NCI-H510A treated with DMSO at 0.1 percent for 48 hours (cell line): ENCODE measurements around the gene PGLYRP2.
A peak's percentile ranks its signal among the peaks of the same experiment; 100 is the strongest.

Experiments used
- DNase-seq: peaks from one replicate; lab custom pipeline; 2025; lab: John Stamatoyannopoulos, UW

PGLYRP2 gene

DNA sequence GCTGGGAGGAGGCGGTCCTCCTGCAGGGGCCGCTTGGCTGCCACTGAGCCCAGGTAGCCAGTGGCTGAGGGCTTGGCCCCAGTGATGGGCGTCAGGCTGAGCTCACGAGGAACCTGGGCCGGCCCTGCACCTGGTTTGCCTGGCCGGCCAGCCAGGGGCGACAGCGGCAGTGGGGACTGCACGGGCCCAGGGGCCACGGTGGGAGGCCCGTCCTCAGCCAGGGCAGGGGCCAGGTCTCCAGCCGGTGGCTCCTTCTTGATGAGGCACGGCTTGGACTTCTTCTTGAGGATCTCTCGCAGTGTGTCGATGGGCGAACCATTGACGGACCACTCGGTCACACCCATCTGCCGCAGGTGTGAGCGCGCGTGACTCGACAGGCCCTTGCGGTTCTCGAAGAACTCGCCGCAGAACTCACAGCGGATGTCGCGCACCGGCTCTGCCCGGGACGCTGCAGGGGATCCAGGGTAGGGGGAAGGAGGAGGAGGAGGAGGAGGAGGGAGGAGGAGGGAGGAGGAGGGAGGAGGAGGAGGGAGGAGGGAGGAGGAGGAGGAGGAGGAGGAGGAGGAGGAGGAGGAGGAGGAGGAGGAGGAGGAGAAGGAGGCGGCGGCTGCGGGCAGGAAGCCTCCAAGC lies 53.9 kb downstream of the PGLYRP2 start:
- no peak for DNase-seq

DNA sequence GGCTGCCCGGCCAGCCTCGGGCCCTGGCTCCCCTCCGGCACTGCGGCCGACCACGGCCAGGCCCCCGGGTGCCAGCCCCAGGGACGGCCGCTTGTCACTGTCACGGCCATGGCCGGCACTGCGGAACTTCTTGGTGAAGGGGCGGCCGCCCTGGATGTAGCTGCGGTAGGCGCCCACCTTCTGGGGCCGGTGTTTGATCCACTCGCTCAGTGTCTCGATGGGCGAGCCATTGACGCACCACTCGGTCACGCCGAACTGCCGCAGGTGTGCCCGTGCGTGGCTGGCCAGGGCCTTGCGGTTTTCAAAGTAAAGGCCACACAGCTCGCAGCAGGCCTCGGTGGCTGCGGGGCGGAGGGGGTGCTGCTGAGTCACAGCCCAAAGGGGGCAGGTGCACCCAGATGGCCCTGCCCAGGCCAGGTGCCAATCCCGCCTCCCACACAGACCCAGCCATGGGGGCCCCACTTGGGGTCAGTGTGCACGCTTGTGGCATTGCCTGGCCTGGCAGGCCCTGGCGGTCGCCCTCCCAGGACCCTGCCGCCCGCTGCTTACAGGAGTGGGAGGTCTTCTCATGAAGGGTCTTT lies 54.5 kb downstream of the PGLYRP2 start:
- DNase-seq = no peak

DNA sequence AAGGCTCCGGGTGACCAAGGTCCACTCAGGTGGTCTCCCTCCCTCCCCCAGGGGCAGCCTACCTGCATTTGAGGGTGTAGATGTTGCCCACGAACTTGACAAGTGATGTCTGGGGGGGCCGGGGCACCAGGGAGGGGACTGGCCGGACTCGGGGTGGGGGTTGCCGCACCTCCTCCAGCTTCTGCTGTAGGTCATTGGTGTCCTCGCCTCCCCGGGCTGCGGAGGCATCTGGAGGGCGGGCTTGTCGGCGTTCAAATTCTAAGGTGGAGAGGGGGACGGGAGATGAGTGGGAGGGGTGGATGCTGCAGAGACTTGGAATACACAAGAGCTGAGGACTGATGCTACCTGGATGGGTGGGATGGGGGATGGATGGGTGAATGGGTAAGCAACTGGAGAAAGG lies 55.2 kb downstream of the PGLYRP2 start:
- DNase-seq = no peak

DNA sequence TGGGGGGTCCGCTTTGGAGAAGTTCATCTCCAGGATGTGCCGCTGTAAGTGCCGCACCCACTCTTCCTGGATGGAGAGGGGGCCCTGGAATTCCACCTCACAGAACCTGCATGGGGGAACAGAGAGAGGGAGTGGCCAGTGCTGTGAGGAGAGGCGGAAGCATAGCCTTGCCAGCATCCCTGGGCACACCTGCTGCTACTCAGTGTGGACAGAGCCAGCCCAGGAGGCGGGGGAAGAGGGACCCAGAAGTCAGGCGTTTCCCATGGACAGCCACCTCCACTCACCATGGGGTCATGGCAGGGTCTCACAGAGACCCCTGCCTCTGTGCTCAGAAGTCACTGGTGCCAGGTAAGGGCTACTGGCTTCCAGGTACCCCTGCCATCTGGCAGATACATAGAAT lies 56.2 kb downstream of the PGLYRP2 start:
- DNase-seq = no peak

DNA sequence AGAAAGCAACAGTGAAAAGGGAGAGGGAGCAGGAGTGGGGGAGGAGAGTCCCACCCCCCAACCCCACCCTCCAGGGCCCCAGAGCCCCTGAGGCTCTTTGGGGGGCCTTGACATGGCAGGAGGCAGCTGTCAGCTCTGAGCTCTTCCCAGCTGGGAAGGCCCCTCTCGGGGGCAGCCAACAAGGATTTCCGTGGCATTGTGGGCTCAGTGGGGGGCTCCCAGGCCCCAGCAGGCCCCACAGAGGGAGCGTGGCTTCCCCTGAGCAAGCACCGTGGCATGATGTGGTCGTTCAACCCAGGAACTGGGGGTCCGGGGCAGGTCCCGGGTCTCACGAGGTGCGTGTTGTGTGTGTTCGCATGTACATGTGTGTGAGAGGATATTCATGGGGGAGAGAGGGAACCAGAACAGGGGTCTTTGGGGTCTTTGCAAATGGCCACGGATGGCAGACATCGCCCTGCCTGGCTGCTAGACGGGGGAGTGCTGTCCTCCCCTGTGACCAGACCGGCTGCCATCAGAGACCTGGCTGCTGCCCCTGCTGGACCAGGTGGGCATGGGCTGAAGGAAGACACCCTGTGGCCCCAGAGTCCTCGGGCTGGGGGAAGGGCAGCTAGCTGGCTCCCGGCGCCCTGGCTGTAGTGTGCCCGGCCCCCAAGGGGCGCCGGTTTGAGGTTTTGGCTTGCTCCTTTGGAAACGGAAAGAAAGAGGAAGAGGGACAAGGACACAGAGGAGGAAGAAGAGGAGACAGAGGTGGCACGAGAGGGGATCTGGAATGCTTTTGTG lies 56.8 kb downstream of the PGLYRP2 start:
- DNase-seq = no peak

DNA sequence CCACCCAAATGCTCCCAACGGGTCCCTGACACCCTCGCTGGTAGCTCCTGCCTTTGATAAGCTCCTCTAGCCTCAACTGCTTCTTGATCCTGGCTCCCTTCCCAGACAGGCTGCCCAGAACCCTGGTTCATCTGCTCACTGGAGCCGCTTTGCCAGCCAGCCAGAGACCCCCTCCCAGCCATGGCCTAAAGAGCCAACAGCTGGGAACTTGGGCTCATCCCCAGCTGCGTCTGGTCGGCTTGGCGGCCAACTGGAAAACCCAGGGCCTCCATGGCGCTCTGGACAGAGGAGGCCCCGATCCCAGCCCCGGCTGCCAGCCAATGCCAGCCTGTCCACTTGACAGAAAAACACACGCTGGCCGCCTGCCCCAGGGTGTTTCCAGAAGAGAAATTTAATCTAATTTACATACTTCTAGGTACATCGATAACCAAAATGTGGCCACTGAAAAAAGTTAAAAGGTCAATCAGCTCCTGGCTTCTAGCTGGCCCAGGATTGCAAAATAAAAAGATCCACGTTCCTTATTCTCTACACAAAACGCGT lies 57.5 kb downstream of the PGLYRP2 start:
- DNase-seq = no peak

DNA sequence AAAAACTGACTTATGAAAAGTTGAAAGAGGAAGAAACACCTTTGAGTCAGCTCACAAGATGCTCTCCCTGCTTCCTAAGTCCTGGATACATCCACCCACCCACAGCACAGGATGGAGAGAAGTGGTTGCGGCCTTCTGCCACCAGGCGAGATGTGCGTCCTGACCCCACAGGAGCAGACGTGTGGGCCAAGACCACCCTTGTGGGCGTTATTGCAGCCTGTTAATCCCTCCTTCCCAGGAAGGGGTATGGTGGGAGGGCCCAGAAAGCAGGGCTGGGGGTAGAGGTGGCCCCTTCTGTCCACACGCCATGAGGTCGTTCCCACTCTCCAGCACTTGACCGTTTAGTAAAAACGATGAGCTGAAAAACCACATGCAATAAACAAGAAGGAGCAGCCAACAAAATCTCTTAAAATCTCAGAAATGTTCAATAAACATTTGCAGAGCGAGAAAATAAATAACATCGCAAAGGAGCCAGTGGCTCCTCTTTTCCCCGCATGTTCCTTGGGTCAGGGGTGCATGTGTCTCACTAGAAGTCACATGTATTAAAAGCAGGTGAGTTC lies 58.1 kb downstream of the PGLYRP2 start:
- DNase-seq = no peak

DNA sequence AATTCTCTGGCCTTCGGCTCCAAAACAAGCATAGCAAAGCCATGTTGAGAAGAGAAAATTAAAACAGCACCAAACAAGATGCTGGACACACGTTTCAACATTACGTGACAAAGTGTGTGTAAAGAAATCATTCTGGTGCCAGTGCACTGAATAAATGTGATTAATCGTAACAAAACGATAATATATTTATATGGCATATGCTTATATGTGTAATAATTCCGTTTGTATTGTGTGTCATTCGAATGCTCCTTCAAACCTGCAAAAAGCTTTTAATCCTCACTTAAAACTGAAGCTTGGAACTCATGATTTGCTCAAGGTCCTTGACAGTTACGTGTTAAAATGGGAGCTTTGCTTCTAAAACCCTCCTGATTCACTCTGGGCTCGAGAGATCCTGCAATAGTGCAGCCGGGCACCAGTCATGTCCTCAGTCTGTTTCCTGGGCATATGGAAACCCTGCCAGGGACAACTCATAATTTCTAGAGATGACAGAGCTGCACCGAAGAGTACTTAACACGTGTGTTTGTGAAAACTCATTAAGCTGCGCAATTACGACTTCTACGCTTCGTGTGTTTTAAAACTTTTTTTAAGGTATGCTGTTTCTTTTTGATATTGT lies 59.8 kb downstream of the PGLYRP2 start:
- peak; percentile 44 for DNase-seq
